H1 (cell line): ENCODE data around the gene FOXO6. TPM values are rescaled to one million over a fixed set of nuclear protein-coding genes. Genes with fewer than 3 reads are reported as not detected.

Source experiments
- CTCF ChIA-PET: fragments of 300-600 bp; sonication (Branson Sonifier 250); formaldehyde crosslinking; loops from one replicate; lab custom pipeline; 2021; ENCODE audit not compliant: partially characterized antibody; lab: Charles Lee
- POLR2A ChIA-PET: fragments of 300-600 bp; sonication (Branson Sonifier 250); formaldehyde crosslinking; loops from one replicate; lab custom pipeline; 2021; ENCODE audit warnings: inconsistent platforms; ENCODE audit not compliant: partially characterized antibody; lab: Charles Lee
- DNase-seq, 2 experiments: peaks; one replicate each; pipeline versions ENCODE4 v3.0.0 to v3.0.0-alpha.2; 2010 to 2022; ENCODE audit warnings: low spot score in 2 of 2, low read depth in 1 of 2, mixed read lengths in 1 of 2
- FAIRE-seq: peaks from 2 replicates; lab custom pipeline; 2011; peaks lifted over from hg19 to GRCh38; lab: Jason Lieb, UNC
- H2AFZ ChIP-seq: 2 replicates; pipeline ENCODE4 v1.8.1; 2012; ENCODE audit warnings: low read length, inconsistent platforms
- H2AK5ac ChIP-seq: 2 replicates; pipeline ENCODE4 v1.6.1; 2013; ENCODE audit warnings: low read depth, low read length
- H2BK120ac ChIP-seq: replicated peaks from 2 replicates; pipeline ENCODE3; 2013; ENCODE audit warnings: low read depth, low read length, inconsistent platforms
- H2BK12ac ChIP-seq: 2 replicates; pipeline ENCODE4 v1.6.1; 2013; ENCODE audit warnings: low read depth, low read length
- H2BK15ac ChIP-seq: 2 replicates; pipeline ENCODE4 v1.6.1; 2013; ENCODE audit warnings: low read length
- H2BK20ac ChIP-seq: 2 replicates; pipeline ENCODE4 v1.6.1; 2013; ENCODE audit warnings: low read length
- H2BK5ac ChIP-seq: 2 replicates; pipeline ENCODE4 v1.6.1; 2013; ENCODE audit warnings: low read depth, low read length
- H3K14ac ChIP-seq: 2 replicates; pipeline ENCODE4 v1.6.1; 2013; ENCODE audit warnings: inconsistent platforms; ENCODE audit not compliant: insufficient read length
- H3K18ac ChIP-seq: 2 replicates; pipeline ENCODE4 v1.6.1; 2013; ENCODE audit warnings: low read length; ENCODE audit errors: extremely low read depth
- H3K23ac ChIP-seq: 2 replicates; pipeline ENCODE4 v1.6.1; 2013; ENCODE audit warnings: inconsistent platforms; ENCODE audit not compliant: insufficient read length
- H3K23me2 ChIP-seq: 2 replicates; pipeline ENCODE4 v1.6.1; 2013; ENCODE audit warnings: low read depth, low read length
- H3K27ac ChIP-seq: 2 replicates; pipeline ENCODE4 v1.6.1; 2011; ENCODE audit warnings: low read depth, low read length, inconsistent platforms
- H3K27me3 ChIP-seq, 4 experiments: replicated peaks in 1 of 4; 1 replicate in 1 of 4; 2 replicates in 3 of 4; pipeline versions ENCODE4 v1.6.1 to v1.8.1; 2011 to 2013; ENCODE audit warnings: low read length in 3 of 4, mild to moderate bottlenecking in 3 of 4, inconsistent platforms in 2 of 4, mixed read lengths in 2 of 4, moderate library complexity in 1 of 4; ENCODE audit not compliant: control insufficient read depth in 3 of 4, insufficient read depth in 3 of 4; ENCODE audit errors: extremely low read depth in 1 of 4
- H3K36me3 ChIP-seq, 4 experiments: 2 replicates each; pipeline versions ENCODE4 v1.6.1 to v1.8.1; 2011 to 2013; ENCODE audit warnings: mild to moderate bottlenecking in 4 of 4, low read length in 3 of 4, moderate library complexity in 2 of 4, control low read depth in 1 of 4, inconsistent platforms in 1 of 4; ENCODE audit not compliant: insufficient read depth in 4 of 4, control insufficient read depth in 2 of 4
- H3K4ac ChIP-seq: replicated peaks from 2 replicates; pipeline ENCODE3; 2013; ENCODE audit warnings: low read length, low read depth, mixed read lengths, inconsistent platforms; ENCODE audit not compliant: insufficient read length
- H3K4me1 ChIP-seq, 4 experiments: replicated peaks in 1 of 4; 1 replicate in 1 of 4; 2 replicates in 3 of 4; pipeline versions ENCODE4 v1.6.1 to v1.8.1; 2011 to 2013; ENCODE audit warnings: low read length in 3 of 4, inconsistent platforms in 2 of 4, mixed read lengths in 1 of 4; ENCODE audit not compliant: insufficient read depth in 4 of 4, control insufficient read depth in 3 of 4
- H3K4me2 ChIP-seq, 2 experiments: 2 replicates each; pipeline versions ENCODE4 v1.6.1 to v1.8.1; 2011 to 2013; ENCODE audit warnings: low read depth in 2 of 2, low read length in 2 of 2, control low read depth in 1 of 2, inconsistent platforms in 1 of 2, mild to moderate bottlenecking in 1 of 2; ENCODE audit not compliant: insufficient read depth in 1 of 2
- H3K4me3 ChIP-seq, 4 experiments: fragments of 200-600, 300-600 bp in 1 of 4; sonication (generic), shearing (Covaris generic), sonication (Bioruptor Twin) in 1 of 4; 2 replicates each; pipeline versions ENCODE4 v1.5.1 to v1.8.1; 2011 to 2016; ENCODE audit warnings: low read length in 4 of 4, low read depth in 3 of 4, control low read depth in 2 of 4, inconsistent platforms in 2 of 4, mild to moderate bottlenecking in 2 of 4, mixed read lengths in 1 of 4, moderate library complexity in 1 of 4; ENCODE audit not compliant: insufficient read depth in 2 of 4; ENCODE audit errors: extremely low read depth in 1 of 4
- H3K56ac ChIP-seq: replicated peaks from 2 replicates; pipeline ENCODE3; 2013; ENCODE audit warnings: low read depth, mild to moderate bottlenecking, mixed read lengths, low read length, inconsistent platforms; ENCODE audit not compliant: insufficient read length
- H3K79me1 ChIP-seq: 2 replicates; pipeline ENCODE4 v1.6.1; 2013; ENCODE audit warnings: low read depth, low read length, control low read depth
- H3K79me2 ChIP-seq, 2 experiments: 2 replicates each; pipeline versions ENCODE4 v1.6.1 to v1.8.1; 2012 to 2013; ENCODE audit warnings: low read length in 2 of 2, mild to moderate bottlenecking in 2 of 2, inconsistent platforms in 1 of 2; ENCODE audit not compliant: insufficient read depth in 2 of 2, control insufficient read depth in 1 of 2
- H3K9ac ChIP-seq, 4 experiments: replicated peaks in 1 of 4; 1 replicate in 1 of 4; 2 replicates in 3 of 4; pipeline versions ENCODE4 v1.6.1 to v1.8.1; 2011 to 2013; ENCODE audit warnings: low read depth in 3 of 4, low read length in 3 of 4, control low read depth in 2 of 4, mild to moderate bottlenecking in 2 of 4, moderate library complexity in 2 of 4, inconsistent platforms in 1 of 4; ENCODE audit errors: extremely low read depth in 1 of 4
- H3K9me3 ChIP-seq, 2 experiments: 2 replicates each; pipeline versions ENCODE4 v1.6.1 to v1.8.1; 2012 to 2013; ENCODE audit warnings: mild to moderate bottlenecking in 2 of 2, moderate library complexity in 2 of 2, control low read depth in 1 of 2, inconsistent platforms in 1 of 2, low read depth in 1 of 2, low read length in 1 of 2, mixed read lengths in 1 of 2; ENCODE audit not compliant: insufficient read depth in 2 of 2
- H4K20me1 ChIP-seq, 2 experiments: replicated peaks in 1 of 2; 2 replicates each; pipeline versions ENCODE3 to v1.8.1; 2011 to 2013; ENCODE audit warnings: inconsistent platforms in 2 of 2, low read length in 2 of 2, mild to moderate bottlenecking in 1 of 2; ENCODE audit not compliant: insufficient read depth in 2 of 2, control insufficient read depth in 1 of 2
- H4K5ac ChIP-seq: 2 replicates; pipeline ENCODE4 v1.6.1; 2013; ENCODE audit warnings: low read length, low read depth, mixed read lengths, inconsistent platforms; ENCODE audit not compliant: insufficient read length
- H4K8ac ChIP-seq: 2 replicates; pipeline ENCODE4 v1.8.0; 2013; ENCODE audit warnings: mild to moderate bottlenecking, moderate library complexity, low read length, inconsistent platforms; ENCODE audit not compliant: insufficient read depth; ENCODE audit errors: extremely low read depth
- H4K91ac ChIP-seq: replicated peaks from 2 replicates; pipeline ENCODE3; 2013; ENCODE audit warnings: low read length, mixed read lengths, inconsistent platforms; ENCODE audit not compliant: insufficient read length
- ATF2 ChIP-seq: IDR thresholded peaks from 2 replicates; pipeline ENCODE4 v1.6.1; 2012; ENCODE audit warnings: low read length, inconsistent platforms
- BCL11A ChIP-seq, 2 experiments: IDR thresholded peaks; one replicate each; pipeline ENCODE4 v1.6.1; 2011; ENCODE audit warnings: low read depth in 2 of 2, low read length in 2 of 2, mild to moderate bottlenecking in 2 of 2
- CBX8 ChIP-seq: fragments of 300-800, 300-1000 bp; sonication (generic); IDR thresholded peaks from 2 replicates; pipeline ENCODE4 v1.7.1; 2016; ENCODE audit warnings: low read depth, low read length, borderline replicate concordance
- EGR1 ChIP-seq: IDR thresholded peaks from 2 replicates; pipeline ENCODE4 v1.6.1; 2011; ENCODE audit warnings: low read depth, low read length, borderline replicate concordance
- EP300 ChIP-seq, 2 experiments: IDR thresholded peaks; 1 replicate in 1 of 2; 2 replicates in 1 of 2; pipeline ENCODE4 v1.6.1; 2011 to 2012; ENCODE audit warnings: low read depth in 2 of 2, low read length in 2 of 2, mild to moderate bottlenecking in 2 of 2, borderline replicate concordance in 1 of 2, inconsistent platforms in 1 of 2, moderate library complexity in 1 of 2
- FOSL1 ChIP-seq: IDR thresholded peaks from 2 replicates; pipeline ENCODE4 v1.6.1; 2011; ENCODE audit warnings: mild to moderate bottlenecking, low read depth, low read length, moderate library complexity; ENCODE audit not compliant: insufficient read depth
- NANOG ChIP-seq: IDR thresholded peaks from 2 replicates; pipeline ENCODE4 v1.6.1; 2011; ENCODE audit warnings: low read length, low read depth, mild to moderate bottlenecking, inconsistent platforms; ENCODE audit not compliant: insufficient read depth, poor library complexity, severe bottlenecking
- TBP ChIP-seq: IDR thresholded peaks from 2 replicates; pipeline ENCODE4 v1.6.1; 2011; ENCODE audit warnings: low read depth, low read length, improper control_type of control experiment
- TCF12 ChIP-seq: IDR thresholded peaks from 2 replicates; pipeline ENCODE4 v1.6.1; 2011; ENCODE audit warnings: low read depth, mild to moderate bottlenecking, low read length
- TEAD4 ChIP-seq: IDR thresholded peaks from 2 replicates; pipeline ENCODE4 v1.6.1; 2012; ENCODE audit warnings: low read depth, low read length, inconsistent platforms, mixed read lengths
- WGBS, 2 experiments: shearing (Covaris generic) in 1 of 2; methylation state at CpG; one replicate each; pipeline versions ENCODE4 v1.1.6 to v1.1.7; 2013 to 2015; ENCODE audit warnings: low lambda C conversion rate in 2 of 2, mixed read lengths in 2 of 2, inconsistent platforms in 1 of 2, low coverage in 1 of 2, missing lambda C conversion rate in 1 of 2; ENCODE audit not compliant: insufficient replicate concordance in 2 of 2, insufficient coverage in 1 of 2, insufficient read length in 1 of 2; ENCODE audit errors: extremely low coverage in 1 of 2, missing lambda C conversion rate in 1 of 2; 5-methylcytosine and 5-hydroxymethylcytosine counted together
- polyA plus RNA-seq, 7 experiments: library from polyadenylated mRNA; depleted of rRNA in 3 of 7; stranded (reverse) in 5 of 7; unstranded in 2 of 7; fragments of >200 nt in 5 of 7; fragments of 200-250 nt in 2 of 7; gene quantifications; 1 replicate in 5 of 7; 2 replicates in 1 of 7; 4 replicates in 1 of 7; pipeline versions ENCODE4 v1.2.1 to v1.2.3, GENCODE V29; 2011 to 2013; ENCODE audit warnings: missing spikeins in 2 of 7, mixed read lengths in 2 of 7
- total RNA-seq: library from RNA; stranded (reverse); fragmentation: NEBNext Ultra II Directional; extraction: Animal tissue kit (Norgen Biotek cat#: 25700); gene quantifications from 2 replicates; pipeline ENCODE4 v1.2.1, GENCODE V29; 2021
- TF ChIP-seq, protein P1 (sequence below): IDR thresholded peaks from 2 replicates; pipeline ENCODE4 v1.6.1; 2011; ENCODE audit warnings: low read length, improper control_type of control experiment

Gene FOXO6
- total and polyA plus RNA-seq, 2 of the 8 experiments (the other 6 are each of a cell fraction or from before 2014, with no cell fraction given): 0.59 to 3.0 TPM

DNA sequence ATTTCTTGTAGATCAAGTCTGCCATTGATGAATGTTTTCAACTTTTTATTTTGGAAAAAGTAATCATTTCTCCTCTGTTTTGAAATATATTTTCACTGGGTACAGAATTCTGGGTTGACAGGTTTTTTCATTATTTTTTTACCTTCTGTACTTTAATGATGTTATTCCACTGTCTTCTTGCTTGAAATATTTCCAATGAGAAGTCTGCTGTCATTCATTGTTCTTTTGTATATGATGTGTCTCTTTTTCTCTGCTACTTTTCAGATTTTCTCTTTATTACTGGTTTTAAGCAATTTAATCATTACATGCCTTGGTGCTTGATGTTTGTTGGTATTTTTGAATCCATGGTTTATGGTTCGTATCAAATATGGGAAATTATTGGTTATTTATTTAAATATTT, 22.4 kb upstream of the FOXO6 start:
- Histone ChIP-seq H3K27me3 (no peaks in the 10 kb centered on the region; a peak in 1 of 7 replicates), H2BK20ac (no peak overlapping the region), H3K79me2 (no peaks in the 10 kb centered on the region), H3K23me2 (no peaks in the 10 kb centered on the region), H3K9me3 (no peaks in the 10 kb centered on the region; a peak in 1 of 4 replicates), H4K8ac (no peak overlapping the region), H3K79me1 (no peaks in the 10 kb centered on the region), H3K9ac (no peak overlapping the region), H3K36me3 (no peaks in the 10 kb centered on the region), H3K4me2 (no peak overlapping the region), H4K20me1 (no peaks in the 10 kb centered on the region), H2AFZ (no peak overlapping the region), H2BK15ac (no peak overlapping the region), H3K27ac (no peak overlapping the region), H3K4me3 (no peak overlapping the region), H2BK12ac (no peak overlapping the region), H3K4ac (no peak overlapping the region), H3K18ac (no peak overlapping the region), H2AK5ac (no peak overlapping the region), H4K5ac (no peak overlapping the region), H3K23ac (no peak overlapping the region), H3K4me1 (peaks cover 0 to 7% (median 2%) of the 10 kb centered on the region in 4 experiments; a peak in 3 of 7 replicates), H3K14ac (no peak overlapping the region), H2BK120ac (no peak overlapping the region), H3K56ac (no peak overlapping the region), H2BK5ac (no peak overlapping the region), H4K91ac (no peak overlapping the region)
- DNase-seq (no peak), FAIRE-seq (no peak)
- ChIA-PET CTCF (interaction anchor here (0.7 to 3.7 kb wide), 3 partner anchors 6 to 56 kb away, joined by 3 to 37 read pairs (median 7); no protein-coding TSS in a partner anchor), POLR2A (no interaction called here)
- WGBS, 2 experiments: 86% methylated on average over 1 of the region's 1 CpG; no CpG with 5 or more reads in 1 of the 2 experiments
- TF ChIP-seq BCL11A (IDR thresholded peaks at IDR 0.05; ENCODE audit: low read depth in 2 of 2, low read length in 2 of 2) (no peak), EGR1 (no peak), EP300 (IDR thresholded peaks at IDR 0.05; ENCODE audit: borderline replicate concordance in 1 of 2, low read depth in 2 of 2, low read length in 2 of 2) (no peak), TCF12 (no peak), TEAD4 (no peak), FOSL1 (no peak), ATF2 (no peak), TBP (no peak), NANOG (no peak), CBX8 (no peak)
- TF ChIP-seq, protein P1, sequence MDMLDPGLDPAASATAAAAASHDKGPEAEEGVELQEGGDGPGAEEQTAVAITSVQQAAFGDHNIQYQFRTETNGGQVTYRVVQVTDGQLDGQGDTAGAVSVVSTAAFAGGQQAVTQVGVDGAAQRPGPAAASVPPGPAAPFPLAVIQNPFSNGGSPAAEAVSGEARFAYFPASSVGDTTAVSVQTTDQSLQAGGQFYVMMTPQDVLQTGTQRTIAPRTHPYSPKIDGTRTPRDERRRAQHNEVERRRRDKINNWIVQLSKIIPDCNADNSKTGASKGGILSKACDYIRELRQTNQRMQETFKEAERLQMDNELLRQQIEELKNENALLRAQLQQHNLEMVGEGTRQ: no peak
